IPS-20b (cell line): ENCODE results near the gene PLPPR3.
"Not testable (repeated sequence)": the region's sequence is repeated elsewhere in the genome, so short reads cannot be mapped to it uniquely, and the experiment has no call there.

Experiments used
- H3K27ac ChIP-seq: one replicate; pipeline ENCODE4 v1.5.1; 2013; ENCODE audit warnings: low read length
- H3K27me3 ChIP-seq: 2 replicates; pipeline ENCODE4 v1.6.1; 2013; ENCODE audit warnings: mild to moderate bottlenecking, low read length, inconsistent platforms; ENCODE audit not compliant: insufficient read depth
- H3K36me3 ChIP-seq: 2 replicates; pipeline ENCODE4 v1.6.1; 2013; ENCODE audit warnings: low read depth, mild to moderate bottlenecking, inconsistent platforms, low read length, moderate library complexity; ENCODE audit not compliant: insufficient read depth
- H3K4me1 ChIP-seq: 2 replicates; pipeline ENCODE4 v1.6.1; 2013; ENCODE audit warnings: mild to moderate bottlenecking, control low read depth, inconsistent platforms, low read length, moderate library complexity; ENCODE audit not compliant: insufficient read depth
- H3K4me3 ChIP-seq: 2 replicates; pipeline ENCODE4 v1.5.1; 2013; ENCODE audit warnings: mild to moderate bottlenecking, low read length, inconsistent platforms
- H3K9ac ChIP-seq: 2 replicates; pipeline ENCODE4 v1.6.1; 2013; ENCODE audit warnings: low read depth, mild to moderate bottlenecking, inconsistent platforms, low read length, moderate library complexity
- H3K9me3 ChIP-seq: 2 replicates; pipeline ENCODE4 v1.6.1; 2013; ENCODE audit warnings: mild to moderate bottlenecking, low read depth, low read length, inconsistent platforms; ENCODE audit not compliant: insufficient read depth

Gene PLPPR3

DNA sequence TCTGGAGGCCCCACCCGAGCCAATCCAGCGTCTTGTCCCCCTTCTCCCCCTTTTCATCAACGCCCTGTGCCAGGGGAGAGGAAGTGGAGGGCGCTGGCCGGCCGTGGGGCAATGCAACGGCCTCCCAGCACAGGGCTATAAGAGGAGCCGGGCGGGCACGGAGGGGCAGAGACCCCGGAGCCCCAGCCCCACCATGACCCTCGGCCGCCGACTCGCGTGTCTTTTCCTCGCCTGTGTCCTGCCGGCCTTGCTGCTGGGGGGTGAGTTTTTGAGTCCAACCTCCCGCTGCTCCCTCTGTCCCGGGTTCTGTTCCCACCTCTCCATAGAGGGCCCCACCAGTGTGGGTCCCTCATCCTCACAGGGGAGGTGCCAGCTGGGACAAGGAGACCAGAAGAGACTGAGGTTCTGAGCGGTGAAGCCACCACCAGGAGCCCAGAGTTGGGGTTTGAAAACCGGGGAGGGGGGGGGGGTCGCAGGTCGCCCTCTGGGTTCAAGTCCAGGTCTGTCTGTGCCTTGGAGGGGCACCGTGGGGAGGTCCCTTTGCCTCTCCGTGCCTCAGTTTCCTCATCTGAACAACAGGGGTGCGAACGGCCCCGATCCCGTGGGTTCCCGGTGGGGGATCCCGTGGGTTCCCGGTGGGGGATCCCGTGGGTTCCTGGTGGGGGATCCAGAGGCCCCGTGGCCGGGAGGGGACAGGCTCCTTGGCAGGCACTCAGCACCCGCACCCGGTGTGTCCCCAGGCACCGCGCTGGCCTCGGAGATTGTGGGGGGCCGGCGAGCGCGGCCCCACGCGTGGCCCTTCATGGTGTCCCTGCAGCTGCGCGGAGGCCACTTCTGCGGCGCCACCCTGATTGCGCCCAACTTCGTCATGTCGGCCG is 30.6 kb upstream of the PLPPR3 start, which contains the start of gene ELANE:
TSS of gene ELANE (plus strand) at position 168 of the 878 bp plus-strand sequence. CDS start at position 194, 26 bp downstream.
- Histone ChIP-seq H3K9me3 (no peaks in the 10 kb centered on the region), H3K9ac (no peak within 1 kb of the TSS), H3K27me3 (no peaks in the 10 kb centered on the region), H3K4me1 (no peaks in the 10 kb centered on the region), H3K36me3 (no peaks in the 10 kb centered on the region), H3K27ac (no peak within 1 kb of the TSS), H3K4me3 (no peak within 1 kb of the TSS)

DNA sequence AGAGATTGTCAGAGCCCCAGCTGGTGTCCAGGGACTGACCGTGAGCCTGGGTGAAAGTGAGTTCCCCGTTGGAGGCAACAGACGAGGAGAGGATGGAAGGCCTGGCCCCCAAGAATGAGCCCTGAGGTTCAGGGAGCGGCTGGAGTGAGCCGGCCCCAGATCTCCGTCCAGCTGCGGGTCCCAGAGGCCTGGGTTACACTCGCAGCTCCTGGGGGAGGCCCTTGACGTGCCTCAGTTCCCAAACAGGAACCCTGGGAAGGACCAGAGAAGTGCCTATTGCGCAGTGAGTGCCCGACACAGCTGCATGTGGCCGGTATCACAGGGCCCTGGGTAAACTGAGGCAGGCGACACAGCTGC is 29.2 kb upstream of the PLPPR3 start:
- no peak overlapping the region for H3K9ac ChIP-seq

DNA sequence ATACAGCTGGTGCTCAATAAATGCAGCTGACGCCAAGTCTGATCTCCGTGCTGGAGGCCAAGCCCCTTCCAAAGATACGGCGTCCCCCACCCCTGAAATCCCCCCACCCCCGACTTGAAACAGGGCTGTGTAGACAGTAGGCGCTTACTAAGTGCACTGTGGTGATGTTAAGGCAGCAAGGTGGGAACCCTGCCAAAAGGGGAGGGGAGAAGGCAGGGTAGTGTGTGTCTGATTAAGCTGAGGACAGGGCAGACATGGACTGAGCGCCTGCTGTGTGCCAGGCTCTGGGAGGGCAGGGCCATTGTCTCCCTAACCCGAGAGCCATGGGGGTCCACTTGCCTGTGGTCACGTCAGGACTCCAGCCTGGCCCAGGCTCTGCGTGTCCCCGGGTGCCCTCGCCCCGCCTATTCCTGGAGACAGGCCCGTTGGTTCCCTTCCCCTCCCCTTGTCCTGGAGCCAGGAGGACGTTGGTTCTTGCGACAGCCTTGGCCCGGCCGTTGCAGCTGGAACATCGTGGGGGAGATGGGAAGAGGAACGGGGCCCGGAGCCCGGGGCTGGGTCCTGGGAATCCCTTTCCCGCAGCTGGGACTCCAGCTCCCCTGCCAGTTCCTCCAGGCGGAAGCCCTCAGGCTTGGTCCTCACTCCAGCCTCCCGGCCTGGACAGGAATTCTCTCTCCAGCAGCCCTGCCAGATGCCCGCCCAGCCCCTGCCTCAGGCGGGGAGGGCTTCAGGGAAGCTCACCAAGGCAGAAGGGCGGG is 28.6 kb upstream of the PLPPR3 start:
- Histone ChIP-seq H3K27me3 (no peaks in the 10 kb centered on the region), H3K36me3 (no peaks in the 10 kb centered on the region), H3K27ac (no peak overlapping the region), H3K9me3 (no peaks in the 10 kb centered on the region), H3K9ac (no peak overlapping the region), H3K4me3 (no peak overlapping the region), H3K4me1 (no peaks in the 10 kb centered on the region)

More for the DNA sequence above, 29.2 kb upstream of the PLPPR3 start:
- H3K4me1 ChIP-seq: no peaks in the 10 kb centered on the region
- no peaks in the 10 kb centered on the region for H3K27me3 ChIP-seq
- no peaks in the 10 kb centered on the region for H3K36me3 ChIP-seq
- no peak overlapping the region for H3K4me3 ChIP-seq
- H3K9me3 ChIP-seq: no peaks in the 10 kb centered on the region
- no peak overlapping the region for H3K27ac ChIP-seq

DNA sequence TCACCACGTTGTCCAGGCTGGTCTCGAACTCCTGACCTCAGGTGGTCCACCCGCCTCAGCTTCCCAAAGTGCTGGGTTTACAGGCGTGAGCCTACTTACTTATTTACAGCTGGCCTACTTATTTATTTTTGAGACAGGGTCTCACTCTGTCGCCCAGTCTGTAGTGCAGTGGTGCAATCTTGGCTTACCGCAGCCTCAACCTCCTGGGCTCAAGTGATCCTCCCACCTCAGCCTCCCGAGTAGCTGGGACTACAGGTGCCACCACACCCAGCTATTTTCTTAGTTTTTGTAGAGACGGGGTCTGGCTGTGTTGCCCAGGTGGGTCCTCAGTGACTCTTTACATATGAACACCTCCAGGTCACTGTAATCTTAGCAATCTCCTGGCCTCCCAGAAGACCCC is 27.4 kb upstream of the PLPPR3 start:
- not testable (repeated sequence) for H3K4me1 ChIP-seq, H3K4me3 ChIP-seq, H3K9me3 ChIP-seq, H3K27ac ChIP-seq, H3K9ac ChIP-seq, H3K36me3 ChIP-seq
- peaks cover 10% of the 10 kb centered on the region for H3K27me3 ChIP-seq

DNA sequence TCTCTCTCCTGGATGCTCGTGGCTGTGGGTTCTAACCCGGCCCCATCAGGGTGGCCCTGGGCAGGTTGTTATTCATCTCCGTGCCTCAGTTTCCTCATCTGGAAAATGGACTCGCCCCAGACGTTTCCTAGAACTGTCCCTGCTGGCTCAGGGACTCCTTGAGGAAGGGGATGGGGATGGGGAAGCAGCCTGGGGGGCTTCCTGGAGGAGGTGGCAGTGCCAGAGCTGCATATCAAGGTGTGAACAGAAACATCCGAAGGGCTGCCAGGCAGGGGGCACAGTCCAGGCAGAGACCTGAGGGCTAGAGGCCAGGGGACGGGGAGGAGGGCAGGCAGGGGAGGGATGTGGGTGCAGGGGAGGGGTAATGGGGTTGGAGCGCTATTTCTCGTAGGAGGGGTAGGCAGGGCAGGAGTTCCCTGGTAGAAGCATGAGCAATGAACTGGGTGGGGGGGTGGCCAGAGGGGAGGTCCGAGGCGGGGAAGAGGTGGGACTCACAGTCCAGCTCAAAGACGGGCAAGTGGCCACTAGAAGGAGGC is 26.7 kb upstream of the PLPPR3 start:
- H3K9me3 ChIP-seq: no peaks in the 10 kb centered on the region
- H3K4me3 ChIP-seq: no peak overlapping the region
- H3K9ac ChIP-seq: no peak overlapping the region
- H3K36me3 ChIP-seq: no peaks in the 10 kb centered on the region
- no peaks in the 10 kb centered on the region for H3K4me1 ChIP-seq
- peaks cover 16% of the 10 kb centered on the region for H3K27me3 ChIP-seq
- no peak overlapping the region for H3K27ac ChIP-seq

DNA sequence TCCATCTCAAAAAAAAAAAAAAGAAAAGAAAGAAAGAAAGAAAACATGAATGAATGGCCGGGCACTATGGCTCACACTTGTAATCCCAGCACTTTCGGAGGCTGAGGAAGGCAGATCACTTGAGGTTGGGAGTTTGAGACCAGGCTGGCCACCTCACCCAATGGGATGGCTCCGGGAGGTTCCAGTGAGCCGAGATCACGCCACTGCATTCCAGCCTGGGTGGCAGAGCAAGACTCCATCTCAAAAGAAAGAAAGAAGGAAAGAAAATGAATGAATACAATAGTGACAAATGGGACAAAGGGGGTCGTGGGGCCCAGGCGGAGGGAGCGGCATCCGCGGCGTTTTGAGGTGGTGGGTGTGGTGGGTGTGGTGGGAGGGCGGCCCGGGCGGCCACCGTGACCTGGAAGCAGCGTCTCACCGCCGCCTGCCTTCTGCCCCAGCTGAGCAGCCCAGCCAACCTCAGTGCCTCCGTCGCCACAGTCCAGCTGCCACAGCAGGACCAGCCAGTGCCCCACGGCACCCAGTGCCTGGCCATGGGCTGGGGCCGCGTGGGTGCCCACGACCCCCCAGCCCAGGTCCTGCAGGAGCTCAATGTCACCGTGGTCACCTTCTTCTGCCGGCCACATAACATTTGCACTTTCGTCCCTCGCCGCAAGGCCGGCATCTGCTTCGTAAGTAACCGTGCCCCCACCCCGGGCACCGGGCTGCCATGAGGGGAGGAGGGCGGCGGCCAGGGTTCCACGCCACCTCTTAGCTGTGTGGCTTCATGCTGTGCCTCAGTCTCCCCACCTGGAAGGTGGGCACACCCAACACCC is 24.2 kb upstream of the PLPPR3 start:
- no peaks in the 10 kb centered on the region for H3K4me1 ChIP-seq
- H3K27me3 ChIP-seq: peaks cover 32% of the 10 kb centered on the region
- no peaks in the 10 kb centered on the region for H3K36me3 ChIP-seq
- no peak overlapping the region for H3K27ac ChIP-seq
- no peak overlapping the region for H3K9ac ChIP-seq
- no peak overlapping the region for H3K4me3 ChIP-seq
- H3K9me3 ChIP-seq: no peaks in the 10 kb centered on the region

DNA sequence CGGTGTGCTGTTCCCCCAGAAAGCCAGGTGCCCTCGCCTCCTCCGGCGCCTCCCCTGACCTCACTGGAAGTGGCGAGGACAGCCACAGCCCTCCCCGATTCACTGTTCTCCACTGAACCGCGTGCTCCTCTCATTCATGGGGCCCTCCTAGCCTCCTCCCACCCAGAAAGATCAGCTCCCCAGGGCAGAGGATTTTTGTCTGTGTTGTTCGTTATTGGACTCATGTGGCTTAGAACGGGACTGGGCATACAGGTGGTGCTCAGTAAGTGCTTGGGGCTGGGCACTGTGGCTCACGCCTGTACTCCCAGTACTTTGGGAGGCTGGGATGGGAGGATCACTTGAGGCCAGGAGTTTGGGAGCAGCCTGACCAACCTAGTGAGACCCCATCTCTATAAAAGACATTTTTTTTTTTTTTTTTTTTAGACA is 22.8 kb upstream of the PLPPR3 start:
- H3K9ac ChIP-seq: no peak overlapping the region
- no peaks in the 10 kb centered on the region for H3K9me3 ChIP-seq
- peaks cover 32% of the 10 kb centered on the region for H3K27me3 ChIP-seq
- H3K36me3 ChIP-seq: no peaks in the 10 kb centered on the region
- H3K4me1 ChIP-seq: no peaks in the 10 kb centered on the region
- H3K27ac ChIP-seq: no peak overlapping the region
- no peak overlapping the region for H3K4me3 ChIP-seq

DNA sequence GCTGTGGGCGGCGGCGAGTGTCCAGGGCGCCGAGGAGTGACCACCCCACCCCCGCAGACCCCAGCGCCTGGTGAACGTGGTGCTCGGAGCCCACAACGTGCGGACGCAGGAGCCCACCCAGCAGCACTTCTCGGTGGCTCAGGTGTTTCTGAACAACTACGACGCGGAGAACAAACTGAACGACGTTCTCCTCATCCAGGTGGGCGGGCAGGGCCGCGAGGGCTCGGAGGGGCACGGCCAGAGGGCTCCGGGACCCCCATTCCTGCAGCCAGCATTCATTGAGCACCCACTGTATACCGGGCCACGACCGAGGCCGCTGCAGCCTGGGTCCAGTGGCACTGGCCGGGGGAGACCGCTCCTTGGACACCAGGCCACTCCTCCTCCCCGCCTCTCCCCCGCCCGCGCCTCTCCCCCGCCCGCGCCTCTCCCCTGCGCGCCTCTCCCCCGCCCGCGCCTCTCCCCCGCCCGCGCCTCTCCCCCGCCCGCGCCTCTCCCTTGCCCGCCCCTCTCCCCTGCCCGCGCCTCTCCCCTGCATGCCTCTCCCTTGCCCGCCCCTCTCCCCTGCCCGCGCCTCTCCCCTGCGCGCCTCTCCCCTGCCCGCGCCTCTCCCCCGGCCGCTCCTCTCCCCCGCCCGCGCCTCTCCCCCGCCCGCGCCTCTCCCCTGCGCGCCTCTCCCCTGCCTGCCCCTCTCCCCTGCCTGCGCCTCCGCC is 22.2 kb upstream of the PLPPR3 start:
- H3K9ac ChIP-seq: no peak overlapping the region
- H3K4me1 ChIP-seq: no peaks in the 10 kb centered on the region
- H3K36me3 ChIP-seq: no peaks in the 10 kb centered on the region
- H3K27ac ChIP-seq: no peak overlapping the region
- H3K4me3 ChIP-seq: no peak overlapping the region; the same call in 1 of the 2 replicates
- H3K27me3 ChIP-seq: peaks cover 32% of the 10 kb centered on the region
- no peaks in the 10 kb centered on the region for H3K9me3 ChIP-seq

DNA sequence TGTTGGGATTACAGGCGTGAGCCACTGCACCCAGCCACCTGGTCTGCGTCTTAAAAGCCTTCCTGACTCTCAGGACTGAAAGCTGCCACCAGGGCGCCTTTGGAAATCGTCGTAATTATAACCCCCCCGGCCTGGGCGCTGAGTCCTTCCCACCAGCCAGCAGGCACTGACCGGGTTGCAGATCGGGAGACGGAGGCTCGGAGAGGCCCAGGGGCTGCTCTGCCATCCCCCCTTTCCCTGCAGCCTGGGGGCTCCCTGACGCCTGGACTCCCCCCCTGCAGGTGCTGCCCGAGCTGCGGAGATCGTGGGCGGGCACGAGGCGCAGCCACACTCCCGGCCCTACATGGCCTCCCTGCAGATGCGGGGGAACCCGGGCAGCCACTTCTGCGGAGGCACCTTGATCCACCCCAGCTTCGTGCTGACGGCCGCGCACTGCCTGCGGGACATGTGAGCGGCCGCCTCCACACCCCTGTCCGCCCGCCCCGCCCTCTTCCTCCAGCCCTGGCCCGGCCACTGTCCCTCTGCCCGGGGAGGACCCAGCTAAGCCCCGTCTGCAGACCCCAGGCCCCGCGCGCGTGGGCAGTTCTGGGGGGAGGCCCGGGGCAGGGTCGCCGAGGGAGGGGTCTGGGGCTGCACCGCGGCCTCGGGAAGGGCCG is 21.6 kb upstream of the PLPPR3 start:
- no peaks in the 10 kb centered on the region for H3K36me3 ChIP-seq
- H3K27me3 ChIP-seq: peaks cover 32% of the 10 kb centered on the region
- H3K9ac ChIP-seq: no peak overlapping the region
- no peak overlapping the region; the same call in 1 of the 2 replicates for H3K4me3 ChIP-seq
- H3K4me1 ChIP-seq: no peaks in the 10 kb centered on the region
- H3K27ac ChIP-seq: no peak overlapping the region
- H3K9me3 ChIP-seq: no peaks in the 10 kb centered on the region

DNA sequence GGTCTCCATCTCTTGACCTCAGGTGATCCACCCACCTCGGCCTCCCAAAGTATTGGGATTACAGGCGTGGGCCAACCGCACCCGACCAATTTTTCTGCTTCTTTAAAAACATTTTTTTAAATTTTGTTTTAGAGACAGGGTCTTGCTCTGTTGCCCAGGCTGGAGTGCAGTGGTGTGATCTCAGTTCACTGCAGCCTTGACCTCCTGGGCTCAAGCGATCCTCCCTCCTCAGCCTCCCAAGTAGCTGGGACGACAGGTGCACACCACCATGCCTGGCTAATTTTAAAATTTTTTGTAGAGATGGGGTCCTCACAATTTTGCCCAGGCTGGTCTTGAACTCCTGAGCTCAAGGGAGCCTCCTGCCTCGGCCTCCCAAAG is 21.0 kb upstream of the PLPPR3 start:
- H3K9me3 ChIP-seq, H3K9ac ChIP-seq, H3K27ac ChIP-seq, H3K36me3 ChIP-seq, H3K4me1 ChIP-seq, H3K4me3 ChIP-seq: not testable (repeated sequence)
- H3K27me3 ChIP-seq: peaks cover 32% of the 10 kb centered on the region
